Measurements from ENCODE around the gene SLC26A3.

DNA sequence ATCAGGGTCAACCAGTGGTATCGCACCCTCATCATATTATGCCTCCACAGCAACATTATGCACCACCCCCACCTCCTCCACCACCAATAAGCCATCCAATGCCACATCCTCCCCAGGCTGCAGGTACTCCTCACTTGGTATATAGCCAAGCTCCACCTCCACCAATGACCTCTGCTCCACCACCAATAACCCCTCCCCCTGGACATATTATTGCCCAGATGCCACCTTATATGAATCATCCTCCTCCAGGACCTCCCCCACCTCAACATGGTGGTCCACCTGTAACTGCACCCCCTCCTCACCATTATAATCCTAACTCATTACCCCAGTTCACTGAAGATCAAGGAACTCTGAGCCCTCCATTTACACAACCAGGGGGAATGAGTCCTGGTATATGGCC is 44.4 kb downstream of the SLC26A3 start:
- TF ChIP-seq, protein P1, sequence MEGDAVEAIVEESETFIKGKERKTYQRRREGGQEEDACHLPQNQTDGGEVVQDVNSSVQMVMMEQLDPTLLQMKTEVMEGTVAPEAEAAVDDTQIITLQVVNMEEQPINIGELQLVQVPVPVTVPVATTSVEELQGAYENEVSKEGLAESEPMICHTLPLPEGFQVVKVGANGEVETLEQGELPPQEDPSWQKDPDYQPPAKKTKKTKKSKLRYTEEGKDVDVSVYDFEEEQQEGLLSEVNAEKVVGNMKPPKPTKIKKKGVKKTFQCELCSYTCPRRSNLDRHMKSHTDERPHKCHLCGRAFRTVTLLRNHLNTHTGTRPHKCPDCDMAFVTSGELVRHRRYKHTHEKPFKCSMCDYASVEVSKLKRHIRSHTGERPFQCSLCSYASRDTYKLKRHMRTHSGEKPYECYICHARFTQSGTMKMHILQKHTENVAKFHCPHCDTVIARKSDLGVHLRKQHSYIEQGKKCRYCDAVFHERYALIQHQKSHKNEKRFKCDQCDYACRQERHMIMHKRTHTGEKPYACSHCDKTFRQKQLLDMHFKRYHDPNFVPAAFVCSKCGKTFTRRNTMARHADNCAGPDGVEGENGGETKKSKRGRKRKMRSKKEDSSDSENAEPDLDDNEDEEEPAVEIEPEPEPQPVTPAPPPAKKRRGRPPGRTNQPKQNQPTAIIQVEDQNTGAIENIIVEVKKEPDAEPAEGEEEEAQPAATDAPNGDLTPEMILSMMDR (IDR thresholded peaks at IDR 0.05), result no peak
- TF ChIP-seq POLR2A (IDR thresholded peaks at IDR 0.05), result no peak
